ENCODE results near the gene NEAT1. TPM values are rescaled to one million over a fixed set of nuclear protein-coding genes. Genes with fewer than 3 reads are reported as not detected.
A peak's percentile ranks its signal among the peaks of the same experiment; 100 is the strongest.
"Not testable (repeated sequence)": the region's sequence is repeated elsewhere in the genome, so short reads cannot be mapped to it uniquely, and the experiment has no call there.

The NEAT1 gene
- total and polyA plus RNA-seq, 11 donors: 17.0 to 760 (median 507) TPM

DNA sequence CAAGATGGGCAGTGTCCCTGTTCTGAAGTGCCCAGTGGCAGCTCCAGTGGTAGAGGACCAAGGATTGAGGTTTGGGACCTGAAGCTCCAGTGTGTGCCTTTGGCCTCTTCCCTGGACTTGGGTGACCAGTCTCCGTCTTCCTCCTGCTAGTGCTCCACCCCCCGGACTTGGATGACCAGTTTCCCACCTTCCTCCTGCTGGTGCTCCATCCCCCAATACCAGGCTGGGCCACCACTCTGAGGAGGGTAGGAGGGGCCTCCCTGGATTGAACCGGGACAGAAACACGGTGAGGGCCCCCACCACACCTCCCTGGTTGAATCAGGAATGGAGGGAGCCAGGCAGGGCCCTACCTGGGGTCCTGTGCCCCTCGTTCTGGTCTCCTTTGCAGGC, 10.9 kb upstream of the NEAT1 start:
- H3K27ac ChIP-seq: peak overlapping the region in 6 of 12 donors; percentile 52 to 76 (median 68)
- H3K4me3 ChIP-seq: no peak overlapping the region
- 65 to 73% (median 66%) methylated on average over 1 to 5 of the region's 5 CpGs for WGBS, 4 donors
- peaks cover 0 to 35% (median 23%) of the 10 kb centered on the region in 12 donors for H3K4me1 ChIP-seq
- H3K36me3 ChIP-seq: peaks cover 0 to 70% (median 45%) of the 10 kb centered on the region in 9 donors
- no peaks in the 10 kb centered on the region for H3K27me3 ChIP-seq
- no peak for ATAC-seq
- peak in 2 of 5 donors; percentile 7 to 33 for DNase-seq
- H3K9me3 ChIP-seq: no peaks in the 10 kb centered on the region
- TF ChIP-seq POLR2A (IDR thresholded peaks at IDR 0.05) (no peak), CTCF (IDR thresholded peaks at IDR 0.05) (no peak)
- intact Hi-C loops (cut with DNase I): loop anchor here in 3 of 10 donors (2.0 to 10.0 kb wide), 2 partner anchors 21 to 47 kb away; no protein-coding TSS in a partner anchor

DNA sequence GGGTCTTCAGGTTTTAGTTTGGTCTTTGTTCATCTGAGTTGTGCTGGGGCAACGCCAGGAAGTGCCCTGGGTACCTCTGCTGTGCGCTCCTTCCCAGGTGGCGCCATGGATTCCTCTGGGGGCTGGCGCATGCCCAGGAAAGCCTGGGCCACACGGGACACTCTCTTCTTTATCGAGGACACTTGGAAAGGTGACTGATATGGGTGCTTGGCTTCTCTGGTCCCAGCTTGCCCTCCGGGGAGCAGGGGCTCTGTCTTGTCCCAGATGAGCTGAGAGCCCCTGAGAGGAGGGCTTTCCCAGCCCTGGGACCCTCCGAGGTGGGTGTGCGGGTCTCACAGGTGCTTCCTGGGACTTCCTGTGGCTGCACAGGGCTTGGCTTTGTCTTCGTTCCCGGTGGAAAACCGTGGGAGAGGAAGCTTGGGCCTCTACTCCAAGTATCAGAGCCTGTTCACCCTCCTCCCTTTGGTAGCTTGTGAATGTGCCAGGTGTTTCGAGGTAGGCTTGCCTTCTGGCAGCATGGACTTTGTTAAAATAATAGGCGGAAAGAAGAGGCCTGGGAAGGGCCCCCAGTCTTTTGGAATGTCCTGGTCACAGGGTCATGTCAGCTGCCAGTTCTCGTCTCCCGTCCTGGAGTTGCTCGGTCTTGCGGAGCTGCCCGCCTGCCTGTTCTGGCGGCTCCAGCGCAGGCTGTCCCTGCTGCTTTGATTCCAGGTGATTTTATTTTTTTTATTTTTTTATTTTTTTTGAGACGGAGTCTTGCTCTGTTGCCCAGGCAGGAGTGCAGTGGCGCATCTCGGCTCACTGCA, 10.1 kb upstream of the NEAT1 start:
- DNase-seq: peak in 3 of 5 donors; percentile 35 to 58 (median 36)
- peak overlapping the region in 11 of 12 donors; percentile 37 to 78 (median 67) for H3K27ac ChIP-seq
- peaks cover 0 to 62% (median 39%) of the 10 kb centered on the region in 9 donors for H3K36me3 ChIP-seq
- H3K27me3 ChIP-seq: no peaks in the 10 kb centered on the region
- no peak for TF ChIP-seq POLR2A (IDR thresholded peaks at IDR 0.05)
- TF ChIP-seq CTCF (IDR thresholded peaks at IDR 0.05): no peak
- no peak overlapping the region for H3K4me3 ChIP-seq
- H3K9me3 ChIP-seq: no peaks in the 10 kb centered on the region
- WGBS, 4 donors: 46 to 64% (median 55%) methylated on average over 20 to 24 of the region's 24 CpGs
- no peak for ATAC-seq
- peaks cover 0 to 43% (median 31%) of the 10 kb centered on the region in 12 donors for H3K4me1 ChIP-seq
- intact Hi-C loops (cut with DNase I): loop anchor here in 2 of 10 donors (10.0 kb wide), 1 partner anchor 48 kb away; no protein-coding TSS in a partner anchor

- Histone ChIP-seq H3K36me3 (peaks cover 0 to 55% (median 32%) of the 10 kb centered on the region in 9 donors), H3K4me1 (peaks cover 5 to 48% (median 38%) of the 10 kb centered on the region in 12 donors), H3K27ac (peak overlapping the region in 9 of 12 donors; percentile 38 to 78 (median 68))
- peak in 1 of 5 donors; percentile 36 for DNase-seq
- WGBS, 4 donors: 86 to 90% (median 89%) methylated on average over 15 of the region's 15 CpGs
- not testable (repeated sequence) for H3K27me3 ChIP-seq, ATAC-seq, H3K9me3 ChIP-seq, H3K4me3 ChIP-seq
- intact Hi-C loops (cut with DNase I): loop anchor here in 2 of 10 donors (10.0 kb wide), 1 partner anchor 48 kb away; no protein-coding TSS in a partner anchor
Measured at GRCh38 chr11:65413077-65413664, 9.4 kb upstream of the NEAT1 start.

DNA sequence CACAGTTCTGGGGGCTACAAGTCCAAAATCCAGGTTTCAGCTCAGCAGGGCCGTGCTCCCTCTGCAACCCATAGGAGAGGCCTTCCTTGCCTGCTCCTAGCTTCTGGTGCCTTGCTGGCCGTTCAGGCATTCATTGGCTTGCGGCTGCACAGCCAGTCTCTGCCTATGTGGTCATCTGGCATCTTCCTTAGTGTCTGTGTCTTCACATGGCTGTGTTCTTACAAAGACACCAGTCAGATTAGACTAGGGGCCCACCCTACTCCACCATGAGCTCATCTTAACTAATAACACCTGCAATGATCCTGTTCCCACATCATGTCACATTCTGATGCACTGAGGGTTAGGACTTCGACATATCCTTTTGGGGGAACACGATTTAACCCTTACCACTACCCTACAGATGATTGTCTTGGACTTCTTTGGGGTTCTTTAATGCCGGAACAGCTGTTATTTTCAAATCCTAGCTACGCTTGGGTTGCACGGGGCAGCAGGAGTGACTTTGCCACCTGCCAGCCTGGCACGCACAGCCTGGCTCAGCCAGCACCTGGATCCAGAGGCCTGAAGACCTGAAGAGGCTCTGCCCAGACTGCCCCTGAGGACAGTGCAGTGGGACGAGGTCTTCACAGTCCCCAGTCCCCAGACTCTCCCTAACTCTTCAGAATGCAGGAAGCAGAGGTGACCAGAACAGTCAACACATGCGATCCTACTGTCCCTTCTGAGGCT, 7.7 kb upstream of the NEAT1 start:
- Histone ChIP-seq H3K4me1 (peaks cover 5 to 65% (median 51%) of the 10 kb centered on the region in 12 donors), H3K4me3 (no peak overlapping the region), H3K9me3 (no peaks in the 10 kb centered on the region), H3K27me3 (no peaks in the 10 kb centered on the region), H3K36me3 (peaks cover 0 to 37% (median 17%) of the 10 kb centered on the region in 9 donors), H3K27ac (peak overlapping the region in 2 of 12 donors; percentile 22 to 100)
- WGBS, 4 donors: 80 to 87% (median 87%) methylated on average over 10 to 11 of the region's 11 CpGs
- intact Hi-C loops (cut with DNase I): loop anchor here in 8 of 10 donors (5.0 to 10.0 kb wide), 5 partner anchors 33 to 92 kb away; partner anchors contain the start of gene SLC25A45 (in 2 of the 8)
- ATAC-seq: no peak
- TF ChIP-seq POLR2A (IDR thresholded peaks at IDR 0.05) (no peak), CTCF (IDR thresholded peaks at IDR 0.05) (no peak)
- peak in 4 of 5 donors; percentile 13 to 44 (median 22) for DNase-seq
